ENCODE results near the gene PLEKHO2.

DNA sequence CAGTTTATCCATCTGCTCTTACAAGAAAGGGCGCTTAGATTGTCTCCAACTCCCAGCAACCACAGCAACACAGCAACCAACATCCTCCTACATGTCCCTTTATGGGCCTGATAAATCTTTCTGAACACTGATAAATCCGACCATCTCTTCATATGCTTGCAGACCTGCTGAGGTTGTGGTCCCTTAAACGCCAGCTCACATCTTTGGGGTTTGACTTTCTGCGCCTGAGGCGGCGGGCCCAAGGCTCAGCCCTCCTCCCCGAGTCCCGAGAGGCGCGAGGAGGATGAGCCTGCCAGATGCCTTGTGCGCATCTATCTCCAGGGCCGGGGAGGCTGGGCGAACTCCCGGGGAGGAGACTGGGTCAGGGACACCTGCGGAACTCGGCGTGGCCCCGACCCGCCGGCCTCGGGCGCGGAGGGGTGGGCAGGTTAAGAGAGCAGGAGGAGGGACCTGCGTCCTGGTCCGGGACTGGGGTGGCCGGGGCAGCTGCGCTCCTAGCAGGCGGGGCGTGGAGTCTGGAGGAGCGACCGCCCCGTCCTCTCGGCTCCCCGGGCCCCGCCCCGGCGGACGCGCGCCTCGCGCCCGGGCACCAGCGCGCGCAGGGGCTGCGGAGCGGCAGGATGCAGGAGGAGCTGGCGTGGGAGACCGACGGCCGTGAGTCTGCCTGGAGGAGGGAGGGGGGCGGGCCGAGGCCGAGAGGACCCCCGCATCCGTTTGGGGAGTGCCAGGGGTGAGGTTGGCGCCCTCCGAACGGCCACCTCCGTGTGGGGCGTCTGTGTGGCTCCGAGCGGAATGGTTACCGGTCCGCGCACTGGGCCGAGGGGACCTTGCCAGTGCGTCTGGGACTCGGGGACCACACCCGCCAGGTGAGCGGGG, 69.8 kb downstream of the PLEKHO2 start, which contains the start of gene ANKDD1A:
- TF ChIP-seq POLR2A (IDR thresholded peaks at IDR 0.05) = no peak
- TF ChIP-seq, protein P1, sequence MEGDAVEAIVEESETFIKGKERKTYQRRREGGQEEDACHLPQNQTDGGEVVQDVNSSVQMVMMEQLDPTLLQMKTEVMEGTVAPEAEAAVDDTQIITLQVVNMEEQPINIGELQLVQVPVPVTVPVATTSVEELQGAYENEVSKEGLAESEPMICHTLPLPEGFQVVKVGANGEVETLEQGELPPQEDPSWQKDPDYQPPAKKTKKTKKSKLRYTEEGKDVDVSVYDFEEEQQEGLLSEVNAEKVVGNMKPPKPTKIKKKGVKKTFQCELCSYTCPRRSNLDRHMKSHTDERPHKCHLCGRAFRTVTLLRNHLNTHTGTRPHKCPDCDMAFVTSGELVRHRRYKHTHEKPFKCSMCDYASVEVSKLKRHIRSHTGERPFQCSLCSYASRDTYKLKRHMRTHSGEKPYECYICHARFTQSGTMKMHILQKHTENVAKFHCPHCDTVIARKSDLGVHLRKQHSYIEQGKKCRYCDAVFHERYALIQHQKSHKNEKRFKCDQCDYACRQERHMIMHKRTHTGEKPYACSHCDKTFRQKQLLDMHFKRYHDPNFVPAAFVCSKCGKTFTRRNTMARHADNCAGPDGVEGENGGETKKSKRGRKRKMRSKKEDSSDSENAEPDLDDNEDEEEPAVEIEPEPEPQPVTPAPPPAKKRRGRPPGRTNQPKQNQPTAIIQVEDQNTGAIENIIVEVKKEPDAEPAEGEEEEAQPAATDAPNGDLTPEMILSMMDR (IDR thresholded peaks at IDR 0.05 in 8 of 11, conservative IDR thresholded peaks at IDR 0.05 in 3 of 11) = no peak
- TF ChIP-seq POLR2AphosphoS5 (IDR thresholded peaks at IDR 0.05) = peak; percentile 47 to 78 (median 77)
